ENCODE results near the gene HBA2.
"Not testable (repeated sequence)": the region's sequence is repeated elsewhere in the genome, so short reads cannot be mapped to it uniquely, and the experiment has no call there.

GRCh38 chr16:176006-176405, 3.3 kb downstream of the HBA2 start:
- not testable (repeated sequence) for TF ChIP-seq GLIS3 (CRISPR knock-in tag; IDR thresholded peaks at IDR 0.05); OSR1 (CRISPR knock-in tag; IDR thresholded peaks at IDR 0.05); ZNF70 (CRISPR knock-in tag; IDR thresholded peaks at IDR 0.05); ZNF565 (CRISPR knock-in tag; conservative IDR thresholded peaks at IDR 0.05; ENCODE audit: low read depth); PATZ1 (CRISPR knock-in tag; IDR thresholded peaks at IDR 0.05; ENCODE audit: borderline replicate concordance); CREB5 (CRISPR knock-in tag; IDR thresholded peaks at IDR 0.05; ENCODE audit: low read depth); POU6F1 (CRISPR knock-in tag; IDR thresholded peaks at IDR 0.05; ENCODE audit: borderline replicate concordance, low read depth); ZNF8 (CRISPR knock-in tag; IDR thresholded peaks at IDR 0.05); TOX (CRISPR knock-in tag; IDR thresholded peaks at IDR 0.05; ENCODE audit: borderline replicate concordance); TCF4 (CRISPR knock-in tag; IDR thresholded peaks at IDR 0.05; ENCODE audit: borderline replicate concordance); RARB (CRISPR knock-in tag; IDR thresholded peaks at IDR 0.05); ISL1 (CRISPR knock-in tag; IDR thresholded peaks at IDR 0.05); ARNTL (CRISPR knock-in tag; IDR thresholded peaks at IDR 0.05; ENCODE audit: borderline replicate concordance, low read depth)

Measured in SK-N-SH treated with all-trans-retinoic acid at 6 μM for 48 hours (cell line).